Measurements from ENCODE around the gene ZNF652. TPM values are rescaled to one million over a fixed set of nuclear protein-coding genes. Genes with fewer than 3 reads are reported as not detected.

The ZNF652 gene
- total RNA-seq = 4.9 and 8.9 TPM in 2 replicates

DNA sequence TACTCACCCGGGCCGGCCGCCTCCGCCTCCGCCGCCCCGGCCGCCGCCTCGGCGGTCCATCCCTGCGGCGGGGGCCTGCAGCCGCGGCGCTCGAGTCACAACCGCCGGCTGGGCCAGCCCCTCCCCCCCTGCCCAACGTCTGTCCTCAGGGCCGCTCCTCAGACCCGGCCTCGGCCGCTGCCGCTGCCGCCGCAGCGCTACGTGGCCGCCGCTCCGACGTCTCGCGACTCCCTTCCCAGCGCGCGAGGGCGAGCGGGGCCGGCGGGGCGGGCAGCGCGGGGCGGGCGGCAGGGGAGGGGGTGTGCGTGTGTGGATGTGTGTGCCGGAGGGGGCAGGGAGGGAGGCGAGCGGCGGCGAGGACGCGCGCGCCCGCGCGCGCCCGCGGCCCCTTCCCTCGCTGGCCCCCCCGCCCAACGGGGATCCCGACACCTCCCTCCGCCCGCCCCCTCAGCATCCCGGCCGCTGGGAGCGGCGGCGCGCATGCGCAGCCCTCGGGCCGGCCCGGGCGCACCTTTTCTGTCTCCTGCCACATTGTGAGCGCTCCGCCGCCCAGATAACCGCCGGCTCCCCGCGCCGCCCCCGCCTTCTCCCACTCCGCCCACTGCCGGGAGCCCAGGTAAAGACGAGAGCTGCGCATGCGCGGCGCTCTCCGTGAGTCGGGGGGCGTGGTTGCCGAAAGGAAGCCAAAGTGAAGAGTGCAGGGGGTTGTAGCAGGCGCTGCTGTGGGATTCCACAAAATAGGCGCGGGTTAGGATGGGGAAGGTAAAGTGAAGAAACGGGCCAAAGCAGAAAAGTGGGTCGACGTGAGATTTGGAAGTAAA lies at the start of gene ZNF652:
TSS of gene ZNF652 (minus strand) at position 349 of the 821 bp plus-strand sequence. CDS start 44,525 bp downstream, outside the sequence.

Other genes starting within 250 kb of the ZNF652 start
- gene B4GALNT2, start 229.5 kb downstream of the ZNF652 start, total RNA-seq = under 0.01 TPM in 1 of 2 replicates, not detected in the other
- not detected in 2 replicates for gene GNGT2, start 151.7 kb downstream of the ZNF652 start, total RNA-seq
- not detected in 2 replicates for gene ABI3, start 151.5 kb downstream of the ZNF652 start, total RNA-seq
- gene PHOSPHO1, start 131.5 kb downstream of the ZNF652 start, total RNA-seq = not detected in 2 replicates
- 143 and 167 TPM in 2 replicates for gene PHB1, start 52.6 kb upstream of the ZNF652 start, total RNA-seq
- 0.26 and 0.32 TPM in 2 replicates for gene NGFR, start 133.0 kb upstream of the ZNF652 start, total RNA-seq
- under 0.01 and 0.17 TPM in 2 replicates for gene NXPH3, start 213.6 kb upstream of the ZNF652 start, total RNA-seq

Measured in bronchial smooth muscle cell (primary cell).